HG03280 (cell line): ENCODE data around the gene CCDC158.
"Not testable (repeated sequence)": the region's sequence is repeated elsewhere in the genome, so short reads cannot be mapped to it uniquely, and the experiment has no call there.

Experiments used
- ATAC-seq: cut with Tn5 transposase; IDR thresholded peaks from one replicate; pipeline ENCODE4 v1.9.1; 2021; ENCODE audit warnings: mild to moderate bottlenecking, moderate library complexity; ENCODE audit not compliant: unreplicated experiment

The CCDC158 gene

GRCh38 chr4:76373919-76374552 is 46.9 kb downstream of the CCDC158 start:
- no peak for ATAC-seq

DNA sequence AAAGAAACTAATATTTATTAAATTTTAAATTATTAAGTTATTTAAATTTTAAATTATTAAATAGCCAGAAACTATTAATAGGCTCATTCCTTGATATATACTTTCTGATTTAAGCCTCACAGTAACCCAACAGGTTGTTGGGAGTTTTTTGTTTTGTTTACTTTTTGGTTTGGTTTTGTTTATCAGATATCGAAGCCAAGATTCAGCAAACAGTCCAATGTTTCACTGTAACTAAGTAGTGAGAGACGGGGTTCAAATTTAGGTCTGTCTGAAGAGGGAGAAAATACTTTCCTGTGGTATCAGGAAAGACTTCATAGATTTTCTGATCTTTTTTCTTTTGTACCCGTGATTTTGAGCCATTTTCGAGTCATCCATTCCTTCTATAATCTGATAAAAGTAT is 54.2 kb downstream of the CCDC158 start:
- ATAC-seq: no peak

DNA sequence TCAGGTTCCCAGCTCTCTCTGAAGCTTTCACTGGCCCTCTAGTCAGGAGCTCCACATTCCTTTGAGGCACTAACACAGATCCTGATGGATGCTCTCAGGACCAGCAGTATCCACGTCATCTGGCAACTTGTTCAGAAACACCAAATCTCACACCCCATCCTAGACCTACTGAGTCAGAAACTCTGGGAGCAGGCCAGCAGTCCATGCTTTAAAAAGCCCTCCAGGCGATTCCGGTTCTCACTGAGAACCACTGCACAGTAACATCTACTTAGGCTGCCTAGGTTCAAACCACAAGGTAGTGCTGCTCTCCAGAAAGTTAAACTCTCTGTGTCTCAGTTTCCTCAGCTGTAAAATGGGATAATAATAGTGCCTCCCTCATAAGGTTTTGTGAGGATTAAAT is 55.3 kb downstream of the CCDC158 start:
- ATAC-seq: no peak

DNA sequence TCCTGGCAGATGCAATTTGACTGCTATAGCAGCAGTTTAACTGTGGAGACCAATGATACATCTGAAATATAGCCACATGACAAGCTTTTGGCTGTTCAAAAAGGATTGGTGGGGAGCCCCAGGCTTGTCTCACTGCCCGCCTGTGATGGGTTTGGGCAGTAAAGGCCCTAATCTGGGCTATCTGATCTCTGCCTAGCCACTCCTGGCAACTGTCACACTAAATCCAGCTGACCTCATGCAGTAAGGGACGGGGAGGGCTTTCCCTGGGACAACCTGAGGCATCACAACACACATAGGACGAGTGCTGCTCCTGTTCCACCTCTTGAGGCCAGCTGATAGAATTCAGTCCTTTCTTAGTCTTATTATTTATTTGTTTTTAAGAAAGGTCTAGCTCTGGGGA is 56.2 kb downstream of the CCDC158 start:
- ATAC-seq: no peak

- no peak for ATAC-seq
Measured at GRCh38 chr4:76363556-76364290, 57.2 kb downstream of the CCDC158 start.

GRCh38 chr4:76361689-76362412 is 59.1 kb downstream of the CCDC158 start:
- no peak for ATAC-seq

GRCh38 chr4:76359881-76360466 is 61.0 kb downstream of the CCDC158 start:
- not testable (repeated sequence) for ATAC-seq

- no peak for ATAC-seq
Measured at GRCh38 chr4:76357981-76358380, 63.0 kb downstream of the CCDC158 start.

GRCh38 chr4:76354517-76355473 is 66.1 kb downstream of the CCDC158 start:
- ATAC-seq: no peak

- ATAC-seq: no peak
Measured at GRCh38 chr4:76342803-76343202, 78.1 kb downstream of the CCDC158 start.

DNA sequence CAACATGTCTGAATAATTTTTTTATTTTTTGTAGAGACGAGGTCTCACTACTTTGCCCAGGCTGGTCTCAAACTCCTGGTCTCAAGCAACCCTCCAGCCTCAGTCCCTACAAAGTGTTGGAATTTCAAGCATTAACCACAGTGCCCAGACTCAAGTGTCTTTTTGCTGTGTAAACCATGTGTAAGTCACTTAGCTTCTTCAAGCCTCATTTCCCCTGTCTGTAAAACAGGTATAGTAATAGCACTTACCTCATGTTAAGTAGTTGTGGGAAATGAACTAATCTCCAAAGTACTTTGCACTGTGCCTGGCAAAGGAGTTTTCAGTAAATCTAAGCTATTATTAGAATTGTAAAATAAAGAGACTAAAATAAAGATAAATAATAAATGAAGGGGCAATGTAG is 78.8 kb downstream of the CCDC158 start:
- ATAC-seq: no peak

DNA sequence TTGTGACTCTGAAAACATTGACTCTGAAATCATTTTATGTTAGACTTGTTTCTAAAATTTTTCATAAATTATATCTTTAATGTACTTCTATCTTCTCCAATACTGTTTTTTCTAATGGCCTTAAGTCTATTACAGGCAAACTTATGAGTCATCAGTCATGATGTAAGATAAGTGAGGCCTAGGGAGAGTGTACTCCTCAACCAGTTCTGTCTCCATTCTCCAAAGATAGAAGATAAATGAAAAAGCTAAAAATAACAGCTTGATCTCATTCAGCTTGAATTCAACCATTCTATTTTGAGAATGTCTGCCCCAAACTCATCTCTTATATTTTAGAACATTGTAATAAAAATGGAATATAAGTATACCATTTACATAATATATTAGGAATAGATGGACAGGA is 79.9 kb downstream of the CCDC158 start:
- ATAC-seq: no peak

- ATAC-seq: no peak
Measured at GRCh38 chr4:76339364-76339763, 81.6 kb downstream of the CCDC158 start.

DNA sequence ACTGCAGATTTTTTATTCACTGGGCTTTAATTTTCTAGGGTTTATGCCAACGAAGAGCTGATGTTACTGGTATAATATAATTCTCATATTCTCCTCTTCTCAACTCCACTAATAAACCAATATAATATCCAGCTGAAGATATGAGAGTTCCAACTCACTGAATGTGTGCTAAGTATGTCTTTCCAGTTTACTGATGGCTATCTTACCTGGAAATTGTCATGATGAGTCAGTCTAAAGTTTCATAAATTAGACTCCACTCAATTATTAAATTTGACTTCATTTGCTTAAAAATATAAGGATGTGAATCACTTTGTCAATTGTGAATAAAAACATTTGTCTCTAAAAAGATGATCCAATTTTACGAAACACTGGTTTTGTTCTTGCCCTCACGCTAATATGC is 86.1 kb downstream of the CCDC158 start:
- no peak for ATAC-seq

DNA sequence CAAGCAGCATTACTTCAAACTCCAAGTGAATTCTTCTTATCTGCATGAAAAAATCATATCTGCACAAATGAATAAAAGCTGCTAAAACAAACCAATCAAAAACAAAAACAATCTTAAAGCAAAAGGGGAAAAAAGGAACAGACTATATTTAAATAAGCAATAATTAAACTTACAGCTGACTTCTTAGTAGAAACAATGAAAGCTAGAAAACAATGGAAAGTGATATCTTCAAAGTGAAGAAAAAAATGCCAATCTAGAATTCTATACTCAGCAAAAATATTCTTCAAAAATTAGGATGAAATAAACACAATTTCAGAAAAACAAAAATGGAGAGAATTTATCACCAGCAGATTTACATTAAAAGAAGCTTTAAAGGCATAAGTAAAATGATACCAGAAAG is 94.4 kb downstream of the CCDC158 start:
- ATAC-seq: no peak

DNA sequence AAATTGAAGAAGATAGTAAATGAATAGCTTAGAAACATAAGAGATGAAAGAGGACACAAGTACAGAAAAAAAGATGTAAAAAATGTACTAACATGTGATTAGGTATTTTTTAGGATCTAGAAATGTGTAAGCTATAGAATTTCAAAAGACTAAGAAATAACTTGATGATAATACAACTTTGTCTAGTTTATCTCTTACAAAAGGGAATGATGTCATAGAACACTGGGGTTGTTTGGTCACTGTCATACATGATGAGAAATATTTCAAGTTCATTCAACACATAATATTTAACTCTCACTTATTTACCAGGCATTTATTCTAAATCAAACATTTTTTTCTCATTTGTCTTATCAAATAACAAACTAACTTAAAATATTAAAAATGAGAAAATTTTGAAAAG is 95.9 kb downstream of the CCDC158 start:
- no peak for ATAC-seq

GRCh38 chr4:76322236-76322635 is 98.7 kb downstream of the CCDC158 start:
- ATAC-seq: no peak

DNA sequence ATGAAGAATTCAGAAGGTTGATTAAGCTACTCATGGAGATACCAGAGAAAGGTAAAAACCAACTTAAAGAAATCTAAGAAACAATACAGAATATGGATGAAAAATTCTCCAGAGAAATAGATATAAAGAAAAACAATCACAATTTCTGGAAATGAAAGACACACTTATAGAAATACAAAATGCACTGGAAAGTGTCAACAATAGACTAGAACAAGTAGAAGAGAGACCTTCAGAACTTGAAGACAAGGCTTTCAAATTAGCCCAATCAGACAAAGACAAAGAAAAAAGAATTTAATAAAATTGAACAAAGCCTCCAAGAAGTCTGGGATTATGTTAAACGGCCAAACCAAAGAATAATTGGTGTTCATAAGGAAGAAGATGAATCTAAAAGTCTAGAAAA is 104.8 kb downstream of the CCDC158 start:
- ATAC-seq: no peak

DNA sequence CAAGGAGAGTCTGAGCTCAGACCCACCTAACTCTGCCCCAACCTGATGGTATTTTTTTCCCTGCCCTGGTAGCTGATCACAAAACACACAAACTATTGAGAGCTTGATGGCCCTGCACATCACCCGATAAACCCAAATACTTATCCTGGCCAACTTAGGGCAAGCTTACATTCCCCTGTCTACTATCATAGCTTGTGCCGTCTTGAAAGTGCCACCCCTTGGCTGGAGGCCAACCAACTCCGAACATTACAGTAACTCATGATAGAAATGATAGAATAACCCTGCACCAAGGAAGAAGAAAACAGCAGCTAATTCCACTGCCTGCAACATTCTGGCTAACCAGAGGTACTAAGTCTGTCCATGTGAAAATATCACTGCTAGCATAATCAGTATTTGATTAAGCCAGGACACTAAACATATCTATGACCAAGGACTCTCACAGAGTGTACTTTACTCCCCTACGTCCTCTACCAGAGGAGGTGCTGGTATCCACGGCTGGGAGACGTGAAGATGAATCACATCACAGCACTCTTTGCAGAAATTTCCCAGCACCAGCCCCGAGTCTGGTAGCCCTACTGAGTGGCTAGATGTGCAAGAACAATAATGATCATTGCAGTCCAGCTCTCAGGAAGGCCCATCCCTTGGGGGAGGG is 105.5 kb downstream of the CCDC158 start:
- no peak for ATAC-seq

- no peak for ATAC-seq
Measured at GRCh38 chr4:76313547-76313946, 107.4 kb downstream of the CCDC158 start.
